HepG2 (cell line): ENCODE results near the gene IL22RA1. TPM values are rescaled to one million over a fixed set of nuclear protein-coding genes. Genes with fewer than 3 reads are reported as not detected.
A peak's percentile ranks its signal among the peaks of the same experiment; 100 is the strongest.

ENCODE experiments used
- ATAC-seq: fragments of 200-7000 bp; cut with Tn5 transposase; 3 replicates; pipeline ENCODE4 v1.9.1; 2020; ENCODE audit warnings: mild to moderate bottlenecking, moderate library complexity
- BruUV-seq: library from RNA; stranded (reverse); fragments of 400-500 nt; replicated peaks from 2 replicates; lab custom pipeline; 2021; lab: Mats Ljungman, UMichigan
- CTCF ChIA-PET: fragments of 300-600 bp; formaldehyde crosslinking; extraction: SDS; loops from one replicate; lab custom pipeline; 2021; ENCODE audit warnings: low total read pairs, inconsistent platforms, low intra/inter-chr PET ratio; lab: Yijun Ruan, JAX
- POLR2A ChIA-PET: fragments of 350-600 bp; sonication (Branson Sonifier 250); formaldehyde crosslinking; loops from one replicate; lab custom pipeline; 2020; ENCODE audit warnings: antibody characterized with exemption, inconsistent platforms; lab: Yijun Ruan, JAX
- DNase-seq: peaks from one replicate; pipeline ENCODE4 v3.0.0-alpha.2; 2015; ENCODE audit warnings: low spot score
- FAIRE-seq: peaks from 3 replicates; lab custom pipeline; 2011; peaks lifted over from hg19 to GRCh38; lab: Jason Lieb, UNC
- H2AFZ ChIP-seq: one replicate; pipeline ENCODE4 v1.6.1; 2011; ENCODE audit warnings: low read length, inconsistent platforms
- H3K27ac ChIP-seq: fragments of 300-600 bp; 3 replicates; pipeline ENCODE4 v1.8.0; 2011; ENCODE audit warnings: mixed run types, mild to moderate bottlenecking, mixed read lengths, low read length, inconsistent platforms; ENCODE audit not compliant: insufficient read depth; ENCODE audit errors: extremely low read length
- H3K27me3 ChIP-seq, 2 experiments: fragments of 200-600 bp in 1 of 2; 2 replicates in 1 of 2; 3 replicates in 1 of 2; pipeline versions ENCODE4 v1.6.0 to v1.8.0; 2011; ENCODE audit warnings: low read length in 2 of 2, mild to moderate bottlenecking in 2 of 2, moderate library complexity in 2 of 2, inconsistent platforms in 1 of 2; ENCODE audit not compliant: insufficient read depth in 2 of 2, control insufficient read depth in 1 of 2
- H3K36me3 ChIP-seq, 2 experiments: fragments of 200-600 bp in 1 of 2; replicated peaks in 1 of 2; 2 replicates in 1 of 2; 3 replicates in 1 of 2; pipeline versions ENCODE4 v1.5.1 to v1.8.0; 2011; ENCODE audit warnings: low read length in 2 of 2, inconsistent platforms in 1 of 2; ENCODE audit not compliant: insufficient read depth in 2 of 2, control insufficient read depth in 1 of 2
- H3K4me1 ChIP-seq: 2 replicates; pipeline ENCODE4 v1.5.1; 2012; ENCODE audit warnings: low read length, inconsistent platforms; ENCODE audit not compliant: insufficient read depth
- H3K4me2 ChIP-seq: 2 replicates; pipeline ENCODE4 v1.6.0; 2011; ENCODE audit warnings: low read depth, low read length, inconsistent platforms
- H3K4me3 ChIP-seq, 3 experiments: fragments of 200-600 bp in 1 of 3; sonication (generic), shearing (Covaris generic) in 1 of 3; replicated peaks in 1 of 3; 2 replicates each; pipeline ENCODE4 v1.5.1; 2011 to 2016; ENCODE audit warnings: low read length in 3 of 3, inconsistent platforms in 2 of 3, low read depth in 2 of 3, mild to moderate bottlenecking in 2 of 3, control low read depth in 1 of 3, mixed read lengths in 1 of 3; ENCODE audit not compliant: insufficient read depth in 1 of 3
- H3K79me2 ChIP-seq: one replicate; pipeline ENCODE4 v1.6.1; 2011; ENCODE audit warnings: low read length, inconsistent platforms; ENCODE audit not compliant: insufficient read depth
- H3K9ac ChIP-seq: 2 replicates; pipeline ENCODE4 v1.6.0; 2011; ENCODE audit warnings: mild to moderate bottlenecking, low read depth, low read length, inconsistent platforms; ENCODE audit not compliant: insufficient read depth
- H3K9me3 ChIP-seq: 2 replicates; pipeline ENCODE4 v1.5.1; 2012; ENCODE audit warnings: mild to moderate bottlenecking, low read length
- H4K20me1 ChIP-seq: 2 replicates; pipeline ENCODE4 v1.6.0; 2011; ENCODE audit warnings: inconsistent platforms, mild to moderate bottlenecking, low read length, moderate library complexity; ENCODE audit not compliant: insufficient read depth
- CREB1 ChIP-seq, 2 experiments: fragments of 450-650 bp in 1 of 2; IDR thresholded peaks; 2 replicates each; pipeline ENCODE4 v1.6.1; 2016 to 2017; ENCODE audit warnings: control low read depth in 1 of 2, mild to moderate bottlenecking in 1 of 2, missing compliant biosample characterization in 1 of 2, missing genetic modification characterization in 1 of 2
- DBP ChIP-seq: sonication (generic); formaldehyde crosslinking; IDR thresholded peaks from 2 replicates; pipeline ENCODE4 v1.4.0; 2020; ENCODE audit warnings: missing genetic modification reagents; ENCODE audit errors: not compliant biosample characterization
- E2F1 ChIP-seq: sonication (generic); formaldehyde crosslinking; IDR thresholded peaks from 2 replicates; pipeline ENCODE4 v1.5.0; 2020; ENCODE audit warnings: missing genetic modification reagents
- KLF13 ChIP-seq: sonication (generic); formaldehyde crosslinking; IDR thresholded peaks from 2 replicates; pipeline ENCODE4 v1.4.0; 2020; ENCODE audit warnings: mild to moderate bottlenecking, missing genetic modification reagents
- SRSF1 ChIP-seq: fragments of 200-400 bp; formaldehyde crosslinking; optimal IDR thresholded peaks from 2 replicates; pipeline ENCODE3; 2017; ENCODE audit warnings: mild to moderate bottlenecking, low read depth, low read length, moderate library complexity
- SSRP1 ChIP-seq: IDR thresholded peaks from 2 replicates; pipeline ENCODE4 v1.6.1; 2016; ENCODE audit warnings: control low read depth
- ZNF614 ChIP-seq: IDR thresholded peaks from 2 replicates; pipeline ENCODE4 v1.6.1; 2018; ENCODE audit warnings: missing biosample characterization, missing genetic modification reagents, inconsistent platforms, borderline replicate concordance
- ZNF724P ChIP-seq: sonication (generic); formaldehyde crosslinking; IDR thresholded peaks from 2 replicates; pipeline ENCODE4 v1.8.0; 2022; ENCODE audit warnings: missing genetic modification reagents, borderline replicate concordance
- ZNF891 ChIP-seq: sonication (generic); formaldehyde crosslinking; IDR thresholded peaks from 2 replicates; pipeline ENCODE4 v1.5.0; 2020; ENCODE audit warnings: mild to moderate bottlenecking, missing genetic modification reagents
- WGBS: methylation state at CpG from one replicate; pipeline ENCODE4 v1.1.6; 2017; ENCODE audit warnings: low lambda C conversion rate; 5-methylcytosine and 5-hydroxymethylcytosine counted together
- in situ Hi-C: cut with HindIII; loops from 2 replicates; pipeline ENCODE4 v1.10.0; 2017; ENCODE audit warnings: low pct_unique_long_range_greater_than_20kb; ENCODE audit not compliant: extremely low pct_ligation_motif_present
- intact Hi-C: fragments of 100-400 bp; cut with micrococcal nuclease; formaldehyde crosslinking; loops from one replicate; pipeline ENCODE4 v1.10.0; 2022; ENCODE audit not compliant: unreplicated experiment
- polyA plus RNA-seq, 8 experiments: library from polyadenylated mRNA; depleted of rRNA in 3 of 8; stranded (reverse) in 7 of 8; unstranded in 1 of 8; fragments of >200 nt; fragmentation: Illumina TruSeq in 4 of 8; extraction: Trizol in 4 of 8; gene quantifications; 2 replicates each; pipeline versions ENCODE4 v1.2.1 to v1.2.3, GENCODE V29; 2011 to 2016; ENCODE audit warnings: low read depth in 4 of 8, missing spikeins in 1 of 8, mixed read lengths in 1 of 8; ENCODE audit not compliant: insufficient read depth in 1 of 8
- total RNA-seq, 5 experiments: library from RNA; depleted of rRNA; stranded (reverse); fragments of >200 nt; fragmentation: Illumina TruSeq; extraction: Trizol; gene quantifications; 2 replicates each; pipeline ENCODE4 v1.2.3, GENCODE V29; 2016; ENCODE audit warnings: low read depth in 1 of 5
- TF ChIP-seq, protein P1 (sequence below): sonication (generic); formaldehyde crosslinking; IDR thresholded peaks from 2 replicates; pipeline ENCODE4 v1.9.0; 2022; ENCODE audit warnings: missing genetic modification reagents, mild to moderate bottlenecking, borderline replicate concordance
- TF ChIP-seq, protein P2 (sequence below): sonication (generic); formaldehyde crosslinking; IDR thresholded peaks from 2 replicates; pipeline ENCODE4 v1.4.0; 2020; ENCODE audit warnings: missing genetic modification reagents, borderline replicate concordance
- TF ChIP-seq, protein P3 (sequence below): sonication (generic); formaldehyde crosslinking; IDR thresholded peaks from 2 replicates; pipeline ENCODE4 v1.4.0; 2020; ENCODE audit warnings: missing genetic modification reagents

The IL22RA1 gene
- total and polyA plus RNA-seq, 2 of the 13 experiments (the other 11 are each of a cell fraction or from before 2014, with no cell fraction given): 4.4 to 10.2 TPM

GRCh38 chr1:24108334-24109165 lies 34.4 kb downstream of the IL22RA1 start:
- Histone ChIP-seq H3K9ac (peak overlapping the region; percentile 73), H3K9me3 (no peaks in the 10 kb centered on the region), H2AFZ (no peak overlapping the region), H3K4me1 (peaks cover 92% of the 10 kb centered on the region), H3K36me3 (no peaks in the 10 kb centered on the region; a peak in 1 of 5 replicates), H3K79me2 (peaks cover 6% of the 10 kb centered on the region), H3K4me3 (peak overlapping the region; percentile 62 to 82 (median 63)), H3K27me3 (no peaks in the 10 kb centered on the region; a peak in 1 of 5 replicates), H4K20me1 (no peaks in the 10 kb centered on the region), H3K27ac (peak overlapping the region; percentile 70), H3K4me2 (peak overlapping the region; percentile 96)
- FAIRE-seq (no peak), DNase-seq (peak; percentile 75), ATAC-seq (peak; percentile 71)
- intact Hi-C loops (no loop called here), in situ Hi-C loops (loop anchor here (5.0 kb wide), 1 partner anchor 36 kb away; no protein-coding TSS in a partner anchor)
- ChIA-PET POLR2A (interaction anchor here (1.2 to 3.6 kb wide), 4 partner anchors 10 to 87 kb away, joined by 4 to 44 read pairs (median 8); partner anchors contain the start of gene IL22RA1), CTCF (no interaction called here)
- 5% methylated on average over 9 of the region's 22 CpGs for WGBS
- TSS peak; percentile 69 for BruUV-seq
- TF ChIP-seq ZNF614 (CRISPR knock-in tag) (no peak), CREB1 (IDR thresholded peaks at IDR 0.05) (no peak), CREB1 (CRISPR knock-in tag; IDR thresholded peaks at IDR 0.05) (peak; percentile 66), KLF13 (CRISPR knock-in tag) (no peak), SSRP1 (no peak), SRSF1 (peak; percentile 92), DBP (CRISPR knock-in tag) (no peak), ZNF891 (CRISPR knock-in tag) (no peak; the same call in 1 of the 2 replicates), E2F1 (CRISPR knock-in tag) (no peak; the same call in 1 of the 2 replicates), ZNF724P (CRISPR knock-in tag) (0 out of 2 replicates have a peak, but pooled peaks have one; percentile 78)
- TF ChIP-seq, protein P1, sequence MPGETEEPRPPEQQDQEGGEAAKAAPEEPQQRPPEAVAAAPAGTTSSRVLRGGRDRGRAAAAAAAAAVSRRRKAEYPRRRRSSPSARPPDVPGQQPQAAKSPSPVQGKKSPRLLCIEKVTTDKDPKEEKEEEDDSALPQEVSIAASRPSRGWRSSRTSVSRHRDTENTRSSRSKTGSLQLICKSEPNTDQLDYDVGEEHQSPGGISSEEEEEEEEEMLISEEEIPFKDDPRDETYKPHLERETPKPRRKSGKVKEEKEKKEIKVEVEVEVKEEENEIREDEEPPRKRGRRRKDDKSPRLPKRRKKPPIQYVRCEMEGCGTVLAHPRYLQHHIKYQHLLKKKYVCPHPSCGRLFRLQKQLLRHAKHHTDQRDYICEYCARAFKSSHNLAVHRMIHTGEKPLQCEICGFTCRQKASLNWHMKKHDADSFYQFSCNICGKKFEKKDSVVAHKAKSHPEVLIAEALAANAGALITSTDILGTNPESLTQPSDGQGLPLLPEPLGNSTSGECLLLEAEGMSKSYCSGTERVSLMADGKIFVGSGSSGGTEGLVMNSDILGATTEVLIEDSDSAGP (CRISPR knock-in tag): peak; percentile 82
- TF ChIP-seq, protein P2, sequence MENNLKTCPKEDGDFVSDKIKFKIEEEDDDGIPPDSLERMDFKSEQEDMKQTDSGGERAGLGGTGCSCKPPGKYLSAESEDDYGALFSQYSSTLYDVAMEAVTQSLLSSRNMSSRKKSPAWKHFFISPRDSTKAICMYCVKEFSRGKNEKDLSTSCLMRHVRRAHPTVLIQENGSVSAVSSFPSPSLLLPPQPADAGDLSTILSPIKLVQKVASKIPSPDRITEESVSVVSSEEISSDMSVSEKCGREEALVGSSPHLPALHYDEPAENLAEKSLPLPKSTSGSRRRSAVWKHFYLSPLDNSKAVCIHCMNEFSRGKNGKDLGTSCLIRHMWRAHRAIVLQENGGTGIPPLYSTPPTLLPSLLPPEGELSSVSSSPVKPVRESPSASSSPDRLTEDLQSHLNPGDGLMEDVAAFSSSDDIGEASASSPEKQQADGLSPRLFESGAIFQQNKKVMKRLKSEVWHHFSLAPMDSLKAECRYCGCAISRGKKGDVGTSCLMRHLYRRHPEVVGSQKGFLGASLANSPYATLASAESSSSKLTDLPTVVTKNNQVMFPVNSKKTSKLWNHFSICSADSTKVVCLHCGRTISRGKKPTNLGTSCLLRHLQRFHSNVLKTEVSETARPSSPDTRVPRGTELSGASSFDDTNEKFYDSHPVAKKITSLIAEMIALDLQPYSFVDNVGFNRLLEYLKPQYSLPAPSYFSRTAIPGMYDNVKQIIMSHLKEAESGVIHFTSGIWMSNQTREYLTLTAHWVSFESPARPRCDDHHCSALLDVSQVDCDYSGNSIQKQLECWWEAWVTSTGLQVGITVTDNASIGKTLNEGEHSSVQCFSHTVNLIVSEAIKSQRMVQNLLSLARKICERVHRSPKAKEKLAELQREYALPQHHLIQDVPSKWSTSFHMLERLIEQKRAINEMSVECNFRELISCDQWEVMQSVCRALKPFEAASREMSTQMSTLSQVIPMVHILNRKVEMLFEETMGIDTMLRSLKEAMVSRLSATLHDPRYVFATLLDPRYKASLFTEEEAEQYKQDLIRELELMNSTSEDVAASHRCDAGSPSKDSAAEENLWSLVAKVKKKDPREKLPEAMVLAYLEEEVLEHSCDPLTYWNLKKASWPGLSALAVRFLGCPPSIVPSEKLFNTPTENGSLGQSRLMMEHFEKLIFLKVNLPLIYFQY (CRISPR knock-in tag): no peak
- TF ChIP-seq, protein P3, sequence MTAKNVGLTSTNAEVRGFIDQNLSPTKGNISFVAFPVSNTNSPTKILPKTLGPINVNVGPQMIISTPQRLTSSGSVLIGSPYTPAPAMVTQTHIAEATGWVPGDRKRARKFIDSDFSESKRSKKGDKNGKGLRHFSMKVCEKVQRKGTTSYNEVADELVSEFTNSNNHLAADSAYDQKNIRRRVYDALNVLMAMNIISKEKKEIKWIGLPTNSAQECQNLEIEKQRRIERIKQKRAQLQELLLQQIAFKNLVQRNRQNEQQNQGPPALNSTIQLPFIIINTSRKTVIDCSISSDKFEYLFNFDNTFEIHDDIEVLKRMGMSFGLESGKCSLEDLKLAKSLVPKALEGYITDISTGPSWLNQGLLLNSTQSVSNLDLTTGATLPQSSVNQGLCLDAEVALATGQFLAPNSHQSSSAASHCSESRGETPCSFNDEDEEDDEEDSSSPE (CRISPR knock-in tag): 0 out of 2 replicates have a peak, but pooled peaks have one; percentile 42
